SK-N-SH (cell line): ENCODE results near the gene SLC25A53. TPM values are rescaled to one million over a fixed set of nuclear protein-coding genes. Genes with fewer than 3 reads are reported as not detected.

Source experiments
- CTCF ChIA-PET: fragments of 300-600, 350-600 bp; formaldehyde crosslinking; extraction: SDS; loops from one replicate; lab custom pipeline; 2021; lab: Yijun Ruan, JAX
- POLR2A ChIA-PET: fragments of 350-600 bp; sonication (Branson Sonifier 250); formaldehyde crosslinking; extraction: SDS; loops from one replicate; lab custom pipeline; 2020; ENCODE audit warnings: antibody characterized with exemption, inconsistent platforms; lab: Yijun Ruan, JAX
- DNase-seq: peaks from one replicate; pipeline ENCODE4 v3.0.0; 2012
- H2AFZ ChIP-seq: fragments of 200-600 bp; sonication (generic); 2 replicates; pipeline ENCODE4 v1.8.1; 2016; ENCODE audit warnings: antibody characterized with exemption, mild to moderate bottlenecking, low read depth
- H3F3A ChIP-seq: fragments of 200-600 bp; sonication (generic); replicated peaks from 2 replicates; pipeline ENCODE3; 2016; ENCODE audit warnings: antibody characterized with exemption, mild to moderate bottlenecking; ENCODE audit not compliant: insufficient read depth
- H3K27ac ChIP-seq, 2 experiments: fragments of 200-500 bp in 1 of 2; fragments of 200-600 bp in 1 of 2; sonication (Bioruptor generic) in 1 of 2; sonication (generic), shearing (Covaris generic) in 1 of 2; 2 replicates each; pipeline versions ENCODE4 v1.5.1 to v1.6.1; 2014 to 2016; ENCODE audit warnings: low read depth in 2 of 2, inconsistent platforms in 1 of 2, low read length in 1 of 2, mild to moderate bottlenecking in 1 of 2, mixed read lengths in 1 of 2
- H3K27me3 ChIP-seq: fragments of 200-600 bp; sonication (generic), shearing (Covaris generic); 2 replicates; pipeline ENCODE4 v1.6.1; 2016; ENCODE audit warnings: mixed run types; ENCODE audit not compliant: insufficient read depth
- H3K36me3 ChIP-seq, 2 experiments: fragments of 200-500 bp in 1 of 2; fragments of 200-600 bp in 1 of 2; sonication (Bioruptor generic) in 1 of 2; sonication (generic) in 1 of 2; replicated peaks in 1 of 2; 2 replicates each; pipeline versions ENCODE3 to v1.5.1; 2014 to 2016; ENCODE audit warnings: low read length in 1 of 2, mild to moderate bottlenecking in 1 of 2; ENCODE audit not compliant: insufficient read depth in 2 of 2, control insufficient read depth in 1 of 2
- H3K4me1 ChIP-seq, 2 experiments: fragments of 200-500 bp in 1 of 2; fragments of 200-600 bp in 1 of 2; sonication (Bioruptor generic) in 1 of 2; sonication (generic), shearing (Covaris generic) in 1 of 2; 2 replicates each; pipeline versions ENCODE4 v1.5.1 to v1.6.1; 2014 to 2016; ENCODE audit warnings: low read depth in 1 of 2, low read length in 1 of 2, mixed run types in 1 of 2; ENCODE audit not compliant: insufficient read depth in 2 of 2, control insufficient read depth in 1 of 2
- H3K4me2 ChIP-seq: fragments of 200-600 bp; sonication (generic), shearing (Covaris generic); 2 replicates; pipeline ENCODE4 v1.6.1; 2017; ENCODE audit warnings: mixed run types
- H3K4me3 ChIP-seq, 2 experiments: fragments of 200-500 bp in 1 of 2; fragments of 200-600 bp in 1 of 2; sonication (Bioruptor generic) in 1 of 2; sonication (generic), shearing (Covaris generic) in 1 of 2; 2 replicates each; pipeline versions ENCODE4 v1.5.1 to v1.8.1; 2014 to 2016; ENCODE audit warnings: low read depth in 2 of 2, inconsistent platforms in 1 of 2, low read length in 1 of 2, mild to moderate bottlenecking in 1 of 2, mixed read lengths in 1 of 2, moderate library complexity in 1 of 2
- H3K79me2 ChIP-seq: fragments of 200-600 bp; sonication (generic); 2 replicates; pipeline ENCODE4 v1.8.1; 2017; ENCODE audit warnings: mild to moderate bottlenecking; ENCODE audit not compliant: insufficient read depth
- H3K9ac ChIP-seq: fragments of 200-600 bp; sonication (generic); 2 replicates; pipeline ENCODE4 v1.6.1; 2017; ENCODE audit warnings: mixed run types
- H3K9me2 ChIP-seq: fragments of 200-600 bp; sonication (generic); 2 replicates; pipeline ENCODE4 v1.6.1; 2017; ENCODE audit warnings: mixed run types
- H3K9me3 ChIP-seq: fragments of 200-600 bp; sonication (generic); 2 replicates; pipeline ENCODE4 v1.6.1; 2017; ENCODE audit warnings: mixed run types, mild to moderate bottlenecking, moderate library complexity
- H4K20me1 ChIP-seq: fragments of 200-600 bp; sonication (generic); 2 replicates; pipeline ENCODE4 v1.6.1; 2017; ENCODE audit warnings: mild to moderate bottlenecking, mixed run types; ENCODE audit not compliant: insufficient read depth
- CHD2 ChIP-seq: fragments of 150-350 bp; IDR thresholded peaks from 2 replicates; pipeline ENCODE4 v1.6.1; 2018; ENCODE audit warnings: low read length; ENCODE audit not compliant: partially characterized antibody
- CTCF ChIP-seq: fragments of 200-600 bp; sonication (generic); IDR thresholded peaks from 2 replicates; pipeline ENCODE4 v1.6.1; 2017; ENCODE audit warnings: antibody characterized with exemption, mild to moderate bottlenecking, moderate library complexity
- ELF1 ChIP-seq: IDR thresholded peaks from 2 replicates; pipeline ENCODE4 v1.4.0; 2012
- GATA2 ChIP-seq: sonication (generic); formaldehyde crosslinking; IDR thresholded peaks from 2 replicates; pipeline ENCODE4 v1.5.0; 2020; ENCODE audit warnings: mild to moderate bottlenecking, missing genetic modification reagents
- IRF3 ChIP-seq: fragments of 150-350 bp; IDR thresholded peaks from 2 replicates; pipeline ENCODE4 v1.6.1; 2016; ENCODE audit warnings: mild to moderate bottlenecking, low read depth, low read length
- MXI1 ChIP-seq: IDR thresholded peaks from 2 replicates; pipeline ENCODE4 v1.6.1; 2012; ENCODE audit warnings: mild to moderate bottlenecking, low read depth, low read length, improper control_type of control experiment
- PBX3 ChIP-seq: IDR thresholded peaks from 2 replicates; pipeline ENCODE4; 2012
- POLR2AphosphoS5 ChIP-seq: IDR thresholded peaks from 2 replicates; pipeline ENCODE4 v1.6.1; 2012; ENCODE audit warnings: low read depth, low read length
- RAD21 ChIP-seq: IDR thresholded peaks from 2 replicates; pipeline ENCODE4 v1.6.1; 2012; ENCODE audit warnings: mild to moderate bottlenecking, low read length
- SIN3A ChIP-seq: IDR thresholded peaks from 2 replicates; pipeline ENCODE4 v1.6.1; 2012; ENCODE audit warnings: low read depth, mild to moderate bottlenecking, low read length, moderate library complexity, borderline replicate concordance
- SMC3 ChIP-seq: IDR thresholded peaks from 2 replicates; pipeline ENCODE4 v1.6.1; 2012; ENCODE audit warnings: low read depth, low read length, improper control_type of control experiment
- USF2 ChIP-seq: fragments of 150-350 bp; IDR thresholded peaks from 2 replicates; pipeline ENCODE4 v1.6.1; 2017; ENCODE audit warnings: antibody characterized with exemption, low read length, low read depth, borderline replicate concordance
- YY1 ChIP-seq: IDR thresholded peaks from 2 replicates; pipeline ENCODE4 v1.4.0; 2012; ENCODE audit warnings: low read depth, mild to moderate bottlenecking
- WGBS: methylation state at CpG from one replicate; pipeline ENCODE4 v1.1.6; 2017; ENCODE audit warnings: low lambda C conversion rate; 5-methylcytosine and 5-hydroxymethylcytosine counted together
- polyA plus RNA-seq, 3 experiments: library from polyadenylated mRNA; depleted of rRNA; stranded (reverse); fragments of >200 nt; gene quantifications; 2 replicates each; pipeline ENCODE4 v1.2.3, GENCODE V29; 2012

Gene SLC25A53
- polyA plus RNA-seq, 1 of the 3 experiments (the other 2 are of a cell fraction): 5.9 TPM

GRCh38 chrX:104136241-104137019 is 20.4 kb downstream of the SLC25A53 start:
- no peaks in the 10 kb centered on the region for H3K9me2 ChIP-seq
- WGBS: 13% methylated on average over 10 of the region's 10 CpGs
- H3K27me3 ChIP-seq: no peaks in the 10 kb centered on the region
- no peaks in the 10 kb centered on the region for H3K36me3 ChIP-seq
- H3K4me3 ChIP-seq: peak overlapping the region; percentile 48 to 58
- H3F3A ChIP-seq: peaks cover 4% of the 10 kb centered on the region
- ChIA-PET POLR2A (no interaction called here), CTCF (interaction anchor here (0.6 to 2.1 kb wide), 23 partner anchors 8 to 359 kb away, joined by 3 to 11 read pairs (median 4); partner anchors contain the start of genes SLC25A53 and ZCCHC18)
- H3K4me2 ChIP-seq: peak overlapping the region; percentile 66
- H2AFZ ChIP-seq: peak overlapping the region; percentile 75; the same call in 1 of the 2 replicates
- H3K79me2 ChIP-seq: no peaks in the 10 kb centered on the region
- H3K9me3 ChIP-seq: no peaks in the 10 kb centered on the region
- DNase-seq: peak; percentile 62
- peak; percentile 31 for TF ChIP-seq CHD2
- peak; percentile 80 for TF ChIP-seq CTCF
- TF ChIP-seq MXI1: 0 out of 2 replicates have a peak, but pooled peaks have one; percentile 43
- no peak for TF ChIP-seq GATA2 (CRISPR knock-in tag)
- TF ChIP-seq SIN3A: no peak
- peak; percentile 81 for TF ChIP-seq RAD21
- TF ChIP-seq SMC3: peak; percentile 74
- no peak for TF ChIP-seq USF2
- TF ChIP-seq ELF1: no peak
- TF ChIP-seq IRF3: no peak
- TF ChIP-seq POLR2AphosphoS5: no peak
- no peak for TF ChIP-seq PBX3
- peak; percentile 26; the same call in 1 of the 2 replicates for TF ChIP-seq YY1
- H3K4me1 ChIP-seq: no peaks in the 10 kb centered on the region
- H3K27ac ChIP-seq: peak overlapping the region in 1 of 2 experiments; percentile 36; a peak in 1 of 4 replicates
- no peaks in the 10 kb centered on the region for H4K20me1 ChIP-seq
- peak overlapping the region; percentile 41; the same call in 1 of the 2 replicates for H3K9ac ChIP-seq
